KMS-11 (cell line): Measurements from ENCODE around the gene ARMH4.
"Not testable (repeated sequence)": the region's sequence is repeated elsewhere in the genome, so short reads cannot be mapped to it uniquely, and the experiment has no call there.

Experiments used
- H2AFZ ChIP-seq: fragments of 200-600 bp; sonication (generic); 2 replicates; pipeline ENCODE4 v1.6.1; 2016; ENCODE audit warnings: antibody characterized with exemption, mixed run types, low read depth
- H3K27ac ChIP-seq: fragments of 200-600 bp; sonication (generic); 2 replicates; pipeline ENCODE4 v1.6.1; 2016; ENCODE audit warnings: mild to moderate bottlenecking, mixed run types
- H3K27me3 ChIP-seq: fragments of 200-600 bp; sonication (generic); 2 replicates; pipeline ENCODE4 v1.6.1; 2017; ENCODE audit warnings: mild to moderate bottlenecking, low read depth, mixed run types, moderate library complexity; ENCODE audit not compliant: insufficient read depth
- H3K36me3 ChIP-seq: fragments of 200-600 bp; sonication (generic); 2 replicates; pipeline ENCODE4 v1.6.1; 2017; ENCODE audit warnings: mild to moderate bottlenecking, mixed run types; ENCODE audit not compliant: insufficient read depth
- H3K4me1 ChIP-seq: fragments of 200-600 bp; sonication (generic); 2 replicates; pipeline ENCODE4 v1.6.1; 2016; ENCODE audit warnings: mild to moderate bottlenecking, low read depth, mixed run types; ENCODE audit not compliant: poor library complexity, severe bottlenecking
- H3K4me2 ChIP-seq: fragments of 200-600 bp; sonication (generic); 2 replicates; pipeline ENCODE4 v1.7.0; 2016; ENCODE audit warnings: mild to moderate bottlenecking, mixed run types
- H3K4me3 ChIP-seq: fragments of 200-600 bp; sonication (generic); IDR thresholded peaks from 2 replicates; pipeline ENCODE4 v1.6.1; 2017; ENCODE audit warnings: low read depth, low read length, mixed read lengths; ENCODE audit not compliant: insufficient read depth
- H3K79me2 ChIP-seq: fragments of 200-600 bp; sonication (generic); 2 replicates; pipeline ENCODE4 v1.6.1; 2016; ENCODE audit warnings: low read depth, mixed run types; ENCODE audit not compliant: insufficient read depth
- H3K9ac ChIP-seq: fragments of 200-600 bp; sonication (generic); 2 replicates; pipeline ENCODE4 v1.6.1; 2016; ENCODE audit warnings: mild to moderate bottlenecking, mixed run types
- H4K20me1 ChIP-seq: fragments of 200-600 bp; sonication (generic); 2 replicates; pipeline ENCODE4 v1.6.1; 2016; ENCODE audit warnings: mild to moderate bottlenecking, mixed run types; ENCODE audit not compliant: insufficient read depth
- TF ChIP-seq, protein P1 (sequence below): fragments of 200-600 bp; sonication (generic); conservative IDR thresholded peaks from 2 replicates; pipeline ENCODE4 v1.6.1; 2017; ENCODE audit warnings: low read depth, mild to moderate bottlenecking, antibody characterized with exemption, low read length, moderate library complexity, mixed read lengths

ARMH4 gene

GRCh38 chr14:58131386-58131785 lies 20.6 kb downstream of the ARMH4 start:
- H3K27me3 ChIP-seq, result no peaks in the 10 kb centered on the region
- no peaks in the 10 kb centered on the region for H3K36me3 ChIP-seq
- H4K20me1 ChIP-seq, result no peaks in the 10 kb centered on the region
- H2AFZ ChIP-seq, result no peak overlapping the region
- no peaks in the 10 kb centered on the region for H3K4me1 ChIP-seq
- H3K4me3 ChIP-seq, result no peak overlapping the region
- H3K27ac ChIP-seq, result no peak overlapping the region
- H3K79me2 ChIP-seq, result no peaks in the 10 kb centered on the region
- no peak overlapping the region for H3K9ac ChIP-seq
- TF ChIP-seq, protein P1, sequence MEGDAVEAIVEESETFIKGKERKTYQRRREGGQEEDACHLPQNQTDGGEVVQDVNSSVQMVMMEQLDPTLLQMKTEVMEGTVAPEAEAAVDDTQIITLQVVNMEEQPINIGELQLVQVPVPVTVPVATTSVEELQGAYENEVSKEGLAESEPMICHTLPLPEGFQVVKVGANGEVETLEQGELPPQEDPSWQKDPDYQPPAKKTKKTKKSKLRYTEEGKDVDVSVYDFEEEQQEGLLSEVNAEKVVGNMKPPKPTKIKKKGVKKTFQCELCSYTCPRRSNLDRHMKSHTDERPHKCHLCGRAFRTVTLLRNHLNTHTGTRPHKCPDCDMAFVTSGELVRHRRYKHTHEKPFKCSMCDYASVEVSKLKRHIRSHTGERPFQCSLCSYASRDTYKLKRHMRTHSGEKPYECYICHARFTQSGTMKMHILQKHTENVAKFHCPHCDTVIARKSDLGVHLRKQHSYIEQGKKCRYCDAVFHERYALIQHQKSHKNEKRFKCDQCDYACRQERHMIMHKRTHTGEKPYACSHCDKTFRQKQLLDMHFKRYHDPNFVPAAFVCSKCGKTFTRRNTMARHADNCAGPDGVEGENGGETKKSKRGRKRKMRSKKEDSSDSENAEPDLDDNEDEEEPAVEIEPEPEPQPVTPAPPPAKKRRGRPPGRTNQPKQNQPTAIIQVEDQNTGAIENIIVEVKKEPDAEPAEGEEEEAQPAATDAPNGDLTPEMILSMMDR, result no peak
- no peak overlapping the region for H3K4me2 ChIP-seq

- Histone ChIP-seq H2AFZ (no peak overlapping the region), H3K4me1 (no peaks in the 10 kb centered on the region), H3K36me3 (no peaks in the 10 kb centered on the region), H3K27me3 (no peaks in the 10 kb centered on the region), H4K20me1 (no peaks in the 10 kb centered on the region), H3K4me3 (no peak overlapping the region), H3K9ac (no peak overlapping the region), H3K79me2 (no peaks in the 10 kb centered on the region), H3K27ac (no peak overlapping the region), H3K4me2 (no peak overlapping the region)
- TF ChIP-seq, protein P1, result no peak
These were observed 21.8 kb downstream of the ARMH4 start for GRCh38 chr14:58130116-58130782.

DNA sequence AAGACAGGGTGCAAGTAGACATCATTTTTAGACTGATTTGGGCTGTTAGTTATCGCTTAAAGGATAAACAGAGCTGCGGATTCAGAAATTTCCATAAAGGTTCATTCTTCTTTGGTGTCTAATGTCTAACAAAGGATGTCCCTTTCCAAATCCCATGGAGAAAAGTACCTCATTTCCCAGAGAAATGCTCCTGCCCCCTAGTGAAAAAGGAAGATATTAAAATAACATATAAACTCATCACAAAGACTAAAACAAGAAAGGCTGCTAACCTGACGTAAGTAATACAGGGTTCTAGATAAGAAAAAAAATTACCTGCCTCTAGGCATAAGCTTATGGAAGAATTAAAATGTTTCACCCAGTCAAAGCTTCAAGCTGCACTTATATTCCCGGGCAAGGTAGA lies 22.8 kb downstream of the ARMH4 start:
- no peak overlapping the region for H3K9ac ChIP-seq
- H4K20me1 ChIP-seq, result no peaks in the 10 kb centered on the region
- no peaks in the 10 kb centered on the region for H3K4me1 ChIP-seq
- no peak overlapping the region for H2AFZ ChIP-seq
- no peaks in the 10 kb centered on the region for H3K79me2 ChIP-seq
- H3K4me2 ChIP-seq, result no peak overlapping the region
- H3K27me3 ChIP-seq, result no peaks in the 10 kb centered on the region
- no peaks in the 10 kb centered on the region for H3K36me3 ChIP-seq
- H3K4me3 ChIP-seq, result no peak overlapping the region
- TF ChIP-seq, protein P1, result no peak
- no peak overlapping the region for H3K27ac ChIP-seq

DNA sequence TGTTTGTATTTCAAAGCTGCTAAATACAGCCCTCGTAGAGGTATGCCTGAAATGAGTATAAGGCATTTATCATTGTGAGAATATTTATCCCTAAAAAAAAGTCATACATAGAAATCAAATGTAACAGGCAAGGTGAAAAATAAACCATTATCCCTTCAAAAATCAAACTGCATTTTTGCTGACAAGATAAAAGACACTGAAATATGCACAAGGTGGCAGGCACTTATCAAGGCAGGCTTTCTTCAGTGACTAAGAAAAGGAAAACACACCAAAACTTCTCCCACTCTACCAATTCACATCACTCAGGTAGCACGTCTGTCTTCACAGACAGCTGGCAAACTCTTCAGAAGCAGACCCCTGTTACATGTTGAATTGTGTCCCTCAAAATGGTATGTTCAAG lies 23.6 kb downstream of the ARMH4 start:
- TF ChIP-seq, protein P1, result no peak
- Histone ChIP-seq H3K9ac (no peak overlapping the region), H3K27me3 (no peaks in the 10 kb centered on the region), H4K20me1 (no peaks in the 10 kb centered on the region), H3K4me1 (no peaks in the 10 kb centered on the region), H3K4me3 (no peak overlapping the region), H2AFZ (no peak overlapping the region), H3K27ac (no peak overlapping the region), H3K79me2 (no peaks in the 10 kb centered on the region), H3K4me2 (no peak overlapping the region), H3K36me3 (no peaks in the 10 kb centered on the region)

- H2AFZ ChIP-seq, H3K4me3 ChIP-seq, H3K27me3 ChIP-seq, H3K36me3 ChIP-seq, H3K27ac ChIP-seq, H4K20me1 ChIP-seq, H3K4me2 ChIP-seq, H3K79me2 ChIP-seq, H3K4me1 ChIP-seq, H3K9ac ChIP-seq: not testable (repeated sequence)
These were observed 29.5 kb downstream of the ARMH4 start for GRCh38 chr14:58122546-58122945.
